Measurements from ENCODE around the gene SPINK9.

The SPINK9 gene

DNA sequence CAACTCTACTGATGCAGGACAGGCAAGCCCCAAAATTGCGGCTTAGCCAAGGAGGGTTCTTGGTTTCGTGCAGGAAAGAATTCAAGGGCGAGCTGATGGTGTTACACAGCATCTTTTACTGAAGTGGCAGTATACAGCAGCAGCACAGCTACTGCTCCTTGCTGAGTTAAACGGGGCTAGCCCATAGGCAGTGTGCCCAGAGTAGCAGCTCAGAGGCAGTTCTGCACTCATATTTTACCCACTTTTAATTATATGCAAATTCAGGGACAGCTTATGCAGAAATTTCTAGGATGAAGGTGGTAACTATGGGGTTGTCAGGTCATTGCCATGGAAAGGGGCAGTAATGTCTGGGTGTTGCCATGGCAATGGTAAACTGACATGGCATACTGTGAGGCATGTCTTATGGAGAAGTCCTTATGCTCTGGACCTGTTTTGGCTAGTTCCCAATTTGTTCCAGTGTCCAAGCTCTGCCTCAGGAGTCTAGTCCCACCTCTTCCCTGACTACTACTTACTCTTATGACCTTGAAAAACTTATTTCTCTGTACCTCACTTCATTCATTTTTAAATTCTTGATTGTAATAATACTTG lies 2.0 kb upstream of the SPINK9 start:
- TF ChIP-seq POLR2AphosphoS5 (IDR thresholded peaks at IDR 0.05; ENCODE audit: low read depth, low read length): no peak
- TF ChIP-seq SIN3A (IDR thresholded peaks at IDR 0.05; ENCODE audit: borderline replicate concordance, insufficient read depth, low read length): no peak
- TF ChIP-seq FOXP2 (optimal IDR thresholded peaks at IDR 0.05; ENCODE audit: borderline replicate concordance, extremely low read depth, extremely low read length, insufficient read depth): no peak
- TF ChIP-seq, protein P1, sequence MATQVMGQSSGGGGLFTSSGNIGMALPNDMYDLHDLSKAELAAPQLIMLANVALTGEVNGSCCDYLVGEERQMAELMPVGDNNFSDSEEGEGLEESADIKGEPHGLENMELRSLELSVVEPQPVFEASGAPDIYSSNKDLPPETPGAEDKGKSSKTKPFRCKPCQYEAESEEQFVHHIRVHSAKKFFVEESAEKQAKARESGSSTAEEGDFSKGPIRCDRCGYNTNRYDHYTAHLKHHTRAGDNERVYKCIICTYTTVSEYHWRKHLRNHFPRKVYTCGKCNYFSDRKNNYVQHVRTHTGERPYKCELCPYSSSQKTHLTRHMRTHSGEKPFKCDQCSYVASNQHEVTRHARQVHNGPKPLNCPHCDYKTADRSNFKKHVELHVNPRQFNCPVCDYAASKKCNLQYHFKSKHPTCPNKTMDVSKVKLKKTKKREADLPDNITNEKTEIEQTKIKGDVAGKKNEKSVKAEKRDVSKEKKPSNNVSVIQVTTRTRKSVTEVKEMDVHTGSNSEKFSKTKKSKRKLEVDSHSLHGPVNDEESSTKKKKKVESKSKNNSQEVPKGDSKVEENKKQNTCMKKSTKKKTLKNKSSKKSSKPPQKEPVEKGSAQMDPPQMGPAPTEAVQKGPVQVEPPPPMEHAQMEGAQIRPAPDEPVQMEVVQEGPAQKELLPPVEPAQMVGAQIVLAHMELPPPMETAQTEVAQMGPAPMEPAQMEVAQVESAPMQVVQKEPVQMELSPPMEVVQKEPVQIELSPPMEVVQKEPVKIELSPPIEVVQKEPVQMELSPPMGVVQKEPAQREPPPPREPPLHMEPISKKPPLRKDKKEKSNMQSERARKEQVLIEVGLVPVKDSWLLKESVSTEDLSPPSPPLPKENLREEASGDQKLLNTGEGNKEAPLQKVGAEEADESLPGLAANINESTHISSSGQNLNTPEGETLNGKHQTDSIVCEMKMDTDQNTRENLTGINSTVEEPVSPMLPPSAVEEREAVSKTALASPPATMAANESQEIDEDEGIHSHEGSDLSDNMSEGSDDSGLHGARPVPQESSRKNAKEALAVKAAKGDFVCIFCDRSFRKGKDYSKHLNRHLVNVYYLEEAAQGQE (IDR thresholded peaks at IDR 0.05; ENCODE audit: insufficient read depth in 1 of 2, low read depth in 2 of 2, low read length in 2 of 2): no peak
- TF ChIP-seq TAF1 (IDR thresholded peaks at IDR 0.05; ENCODE audit: borderline replicate concordance, insufficient read depth, low read length): no peak

DNA sequence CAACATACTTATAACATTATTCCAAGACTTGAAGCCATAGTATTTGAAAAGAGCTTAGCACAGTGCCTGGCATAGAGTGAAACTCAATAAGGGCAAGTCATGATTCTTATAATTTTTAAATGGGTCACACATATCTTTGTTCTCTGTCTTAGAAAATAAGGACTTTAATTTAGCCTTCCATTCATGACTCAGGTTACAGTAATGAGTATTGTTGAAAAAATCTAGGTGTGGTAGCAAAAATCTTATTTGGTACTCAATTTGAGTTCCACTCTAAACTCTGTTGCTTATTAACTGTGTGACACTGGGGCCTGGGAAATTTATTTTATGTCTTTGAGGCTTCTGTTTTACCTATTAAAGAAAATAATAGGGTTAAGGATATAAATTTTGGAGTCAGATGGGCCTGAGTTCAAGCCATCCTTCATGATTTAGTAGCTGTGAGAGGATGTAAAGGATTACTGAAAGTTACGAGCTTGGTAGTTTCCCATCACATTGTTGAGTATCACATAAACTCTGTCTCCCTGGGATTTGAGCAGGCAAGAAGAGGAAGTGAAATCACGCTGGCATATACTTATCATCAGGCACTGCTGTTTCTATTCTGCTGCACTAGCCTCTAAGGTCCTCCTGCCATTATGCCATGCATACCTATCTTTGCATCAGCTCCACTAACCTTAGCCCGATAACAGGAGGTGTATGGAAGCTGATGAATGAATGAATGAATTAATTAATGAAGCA lies 1.5 kb downstream of the SPINK9 start:
- TF ChIP-seq FOXP2 (optimal IDR thresholded peaks at IDR 0.05; ENCODE audit: borderline replicate concordance, extremely low read depth, extremely low read length, insufficient read depth): no peak
- TF ChIP-seq POLR2AphosphoS5 (IDR thresholded peaks at IDR 0.05; ENCODE audit: low read depth, low read length): no peak
- TF ChIP-seq, protein P1 (IDR thresholded peaks at IDR 0.05; ENCODE audit: insufficient read depth in 1 of 2, low read depth in 2 of 2, low read length in 2 of 2): no peak
- TF ChIP-seq SIN3A (IDR thresholded peaks at IDR 0.05; ENCODE audit: borderline replicate concordance, insufficient read depth, low read length): no peak
- no peak for TF ChIP-seq TAF1 (IDR thresholded peaks at IDR 0.05; ENCODE audit: borderline replicate concordance, insufficient read depth, low read length)

DNA sequence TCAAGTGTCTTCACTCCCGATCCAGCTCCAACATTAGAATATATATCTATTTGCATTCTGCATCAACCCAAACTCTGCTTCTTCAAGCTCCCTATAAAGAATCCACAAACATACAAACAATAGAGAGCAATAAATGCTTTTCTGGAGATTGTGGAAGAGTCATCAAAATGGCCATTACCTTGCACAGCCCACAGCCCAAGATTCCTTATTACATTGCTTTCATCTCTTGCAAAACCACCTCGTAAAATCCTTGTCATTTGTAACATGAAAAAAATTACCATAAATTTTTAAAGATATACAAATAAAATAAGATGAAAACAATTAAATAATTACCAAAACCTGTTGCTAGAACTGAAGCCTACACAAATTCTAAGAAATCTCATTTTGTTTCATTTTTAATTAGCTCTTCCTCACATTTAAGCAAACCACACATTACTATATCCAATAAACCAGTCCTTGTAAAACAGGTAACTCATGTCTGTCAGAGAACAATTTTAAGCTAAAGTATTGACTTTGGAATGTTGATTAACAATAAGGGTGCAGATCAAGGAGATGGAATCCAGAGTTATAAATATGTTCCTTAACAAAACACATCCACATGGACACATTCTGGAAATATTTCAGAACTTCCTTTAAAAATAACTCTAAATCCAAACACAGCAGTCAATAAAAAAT lies 7.1 kb downstream of the SPINK9 start:
- no peak for TF ChIP-seq POLR2AphosphoS5 (IDR thresholded peaks at IDR 0.05; ENCODE audit: low read depth, low read length)
- TF ChIP-seq, protein P1 (IDR thresholded peaks at IDR 0.05; ENCODE audit: insufficient read depth in 1 of 2, low read depth in 2 of 2, low read length in 2 of 2): no peak
- no peak for TF ChIP-seq SIN3A (IDR thresholded peaks at IDR 0.05; ENCODE audit: borderline replicate concordance, insufficient read depth, low read length)
- no peak for TF ChIP-seq FOXP2 (optimal IDR thresholded peaks at IDR 0.05; ENCODE audit: borderline replicate concordance, extremely low read depth, extremely low read length, insufficient read depth)
- TF ChIP-seq TAF1 (IDR thresholded peaks at IDR 0.05; ENCODE audit: borderline replicate concordance, insufficient read depth, low read length): no peak

DNA sequence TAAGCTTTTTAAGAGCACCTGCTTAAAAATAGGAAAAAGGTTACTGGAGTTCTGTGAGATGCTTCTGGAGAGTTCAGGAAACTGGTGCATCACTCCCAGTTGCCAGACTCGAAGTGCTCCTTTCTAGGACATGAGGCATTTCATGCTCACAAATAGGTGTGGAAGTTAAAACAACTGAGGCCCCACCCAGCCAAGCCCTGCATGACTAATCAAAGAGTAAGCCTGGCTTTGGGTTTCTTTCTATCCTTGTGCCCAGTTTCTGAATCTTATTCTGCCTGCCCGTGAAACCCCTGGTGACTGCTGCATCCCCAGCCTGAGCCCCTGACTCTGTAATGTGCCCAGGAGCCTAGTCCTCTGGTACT lies 7.7 kb downstream of the SPINK9 start:
- no peak for TF ChIP-seq TAF1 (IDR thresholded peaks at IDR 0.05; ENCODE audit: borderline replicate concordance, insufficient read depth, low read length)
- no peak for TF ChIP-seq SIN3A (IDR thresholded peaks at IDR 0.05; ENCODE audit: borderline replicate concordance, insufficient read depth, low read length)
- TF ChIP-seq POLR2AphosphoS5 (IDR thresholded peaks at IDR 0.05; ENCODE audit: low read depth, low read length): no peak
- TF ChIP-seq, protein P1 (IDR thresholded peaks at IDR 0.05; ENCODE audit: insufficient read depth in 1 of 2, low read depth in 2 of 2, low read length in 2 of 2): no peak
- no peak for TF ChIP-seq FOXP2 (optimal IDR thresholded peaks at IDR 0.05; ENCODE audit: borderline replicate concordance, extremely low read depth, extremely low read length, insufficient read depth)
